ENCODE results near the gene TREML1. TPM values are rescaled to one million over a fixed set of nuclear protein-coding genes. Genes with fewer than 3 reads are reported as not detected.

The TREML1 gene
- total RNA-seq, 6 experiments from 2014 or later = not detected

GRCh38 chr6:41161380-41161779 is 7.2 kb upstream of the TREML1 start:
- Mint-ChIP-seq H3K27ac (no peak overlapping the region), H3K9me3 (no peaks in the 10 kb centered on the region), H3K4me1 (ENCODE audit: low read depth) (no peaks in the 10 kb centered on the region), H3K4me3 (no peak overlapping the region), H3K27me3 (ENCODE audit: insufficient read depth) (peaks cover 20% of the 10 kb centered on the region), H3K36me3 (ENCODE audit: low read depth) (no peaks in the 10 kb centered on the region)
- DNase-seq = no peak
- no peak for TF ChIP-seq CTCF (IDR thresholded peaks at IDR 0.05)

GRCh38 chr6:41160933-41161332 is 6.8 kb upstream of the TREML1 start:
- no peaks in the 10 kb centered on the region for H3K4me1 Mint-ChIP-seq (ENCODE audit: low read depth)
- H3K36me3 Mint-ChIP-seq (ENCODE audit: low read depth) = no peaks in the 10 kb centered on the region
- H3K4me3 Mint-ChIP-seq = no peak overlapping the region
- H3K9me3 Mint-ChIP-seq = no peaks in the 10 kb centered on the region
- no peak for DNase-seq
- no peak for TF ChIP-seq CTCF (IDR thresholded peaks at IDR 0.05)
- peaks cover 21% of the 10 kb centered on the region for H3K27me3 Mint-ChIP-seq (ENCODE audit: insufficient read depth)
- no peak overlapping the region for H3K27ac Mint-ChIP-seq

GRCh38 chr6:41159415-41160082 is 5.4 kb upstream of the TREML1 start:
- TF ChIP-seq CTCF (IDR thresholded peaks at IDR 0.05) = no peak
- Mint-ChIP-seq H3K27me3 (ENCODE audit: insufficient read depth) (peaks cover 24% of the 10 kb centered on the region), H3K27ac (no peak overlapping the region), H3K9me3 (no peaks in the 10 kb centered on the region), H3K36me3 (ENCODE audit: low read depth) (no peaks in the 10 kb centered on the region), H3K4me3 (no peak overlapping the region), H3K4me1 (ENCODE audit: low read depth) (no peaks in the 10 kb centered on the region)
- DNase-seq = no peak

GRCh38 chr6:41157323-41157722 is 3.2 kb upstream of the TREML1 start:
- no peak overlapping the region for H3K27ac Mint-ChIP-seq
- no peak overlapping the region for H3K4me3 Mint-ChIP-seq
- no peaks in the 10 kb centered on the region for H3K36me3 Mint-ChIP-seq (ENCODE audit: low read depth)
- DNase-seq = no peak
- H3K27me3 Mint-ChIP-seq (ENCODE audit: insufficient read depth) = peaks cover 20% of the 10 kb centered on the region
- TF ChIP-seq CTCF (IDR thresholded peaks at IDR 0.05) = no peak
- H3K4me1 Mint-ChIP-seq (ENCODE audit: low read depth) = no peaks in the 10 kb centered on the region
- no peaks in the 10 kb centered on the region for H3K9me3 Mint-ChIP-seq

GRCh38 chr6:41156771-41157170 is 2.6 kb upstream of the TREML1 start:
- TF ChIP-seq CTCF (IDR thresholded peaks at IDR 0.05) = no peak
- Mint-ChIP-seq H3K36me3 (ENCODE audit: low read depth) (no peaks in the 10 kb centered on the region), H3K9me3 (no peaks in the 10 kb centered on the region), H3K4me1 (ENCODE audit: low read depth) (no peaks in the 10 kb centered on the region), H3K27me3 (ENCODE audit: insufficient read depth) (peaks cover 20% of the 10 kb centered on the region), H3K27ac (no peak overlapping the region), H3K4me3 (no peak overlapping the region)
- no peak for DNase-seq
